Bronchial epithelial cell (primary cell): Measurements from ENCODE around the gene RBM18. TPM values are rescaled to one million over a fixed set of nuclear protein-coding genes. Genes with fewer than 3 reads are reported as not detected.

Experiments used
- DNase-seq: peaks from one replicate; pipeline ENCODE4 v3.0.0-alpha.2; 2010; ENCODE audit warnings: low read depth
- FAIRE-seq: peaks from 2 replicates; lab custom pipeline; 2011; peaks lifted over from hg19 to GRCh38; lab: Jason Lieb, UNC
- H3K27me3 ChIP-seq: 2 replicates; pipeline ENCODE4 v1.5.1; 2011; ENCODE audit warnings: low read length; ENCODE audit not compliant: control insufficient read depth, insufficient read depth
- H3K36me3 ChIP-seq: 2 replicates; pipeline ENCODE4 v1.5.1; 2011; ENCODE audit warnings: low read length; ENCODE audit not compliant: control insufficient read depth, insufficient read depth
- H3K4me3 ChIP-seq: 2 replicates; pipeline ENCODE4 v1.5.1; 2011; ENCODE audit warnings: mild to moderate bottlenecking, low read depth, low read length, control low read depth
- total RNA-seq: library from RNA; depleted of rRNA; stranded (reverse); fragments of >200 nt; gene quantifications from 2 replicates; pipeline ENCODE4 v1.2.1, GENCODE V29; 2014
- TF ChIP-seq, protein P1 (sequence below): IDR thresholded peaks from 2 replicates; pipeline ENCODE4 v1.5.1; 2011; ENCODE audit warnings: mild to moderate bottlenecking, moderate library complexity, low read length, control low read depth, inconsistent platforms; ENCODE audit not compliant: insufficient read depth, severe bottlenecking

RBM18 gene
- total RNA-seq, 1 donor from 2014 or later, result 8.4 TPM

DNA sequence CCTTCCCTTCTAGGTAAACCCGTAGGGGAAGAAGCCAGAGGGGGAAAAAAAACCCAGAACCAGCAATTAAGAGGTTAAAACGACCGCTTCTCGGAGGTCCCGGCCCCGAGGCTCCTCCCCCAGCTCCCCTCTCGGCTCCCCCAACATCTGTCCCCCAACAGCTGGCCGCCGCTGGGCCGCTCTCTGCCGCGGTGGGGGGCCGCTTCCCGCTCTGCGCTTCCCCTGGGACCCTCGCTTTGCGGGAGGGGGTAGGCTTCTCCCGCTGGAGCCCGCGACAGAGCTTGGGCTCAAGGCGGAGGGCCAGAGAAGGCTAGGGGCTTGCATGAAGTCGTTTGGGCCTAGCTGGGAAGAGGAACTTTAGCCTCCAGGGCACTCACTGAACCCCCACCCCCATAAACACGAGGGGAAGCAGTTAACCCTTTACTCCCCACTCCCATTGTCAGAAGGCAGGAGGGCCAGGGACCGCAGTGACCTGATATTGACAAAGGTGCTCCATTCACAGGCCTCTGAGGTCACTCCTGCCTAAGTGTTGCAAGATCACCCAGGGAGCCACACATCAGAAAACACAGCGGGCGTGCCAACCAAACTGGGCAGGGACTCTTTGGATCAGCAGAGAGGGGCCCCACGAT, 43.3 kb downstream of the RBM18 start:
- H3K27me3 ChIP-seq, result peaks cover 69% of the 10 kb centered on the region
- TF ChIP-seq, protein P1, sequence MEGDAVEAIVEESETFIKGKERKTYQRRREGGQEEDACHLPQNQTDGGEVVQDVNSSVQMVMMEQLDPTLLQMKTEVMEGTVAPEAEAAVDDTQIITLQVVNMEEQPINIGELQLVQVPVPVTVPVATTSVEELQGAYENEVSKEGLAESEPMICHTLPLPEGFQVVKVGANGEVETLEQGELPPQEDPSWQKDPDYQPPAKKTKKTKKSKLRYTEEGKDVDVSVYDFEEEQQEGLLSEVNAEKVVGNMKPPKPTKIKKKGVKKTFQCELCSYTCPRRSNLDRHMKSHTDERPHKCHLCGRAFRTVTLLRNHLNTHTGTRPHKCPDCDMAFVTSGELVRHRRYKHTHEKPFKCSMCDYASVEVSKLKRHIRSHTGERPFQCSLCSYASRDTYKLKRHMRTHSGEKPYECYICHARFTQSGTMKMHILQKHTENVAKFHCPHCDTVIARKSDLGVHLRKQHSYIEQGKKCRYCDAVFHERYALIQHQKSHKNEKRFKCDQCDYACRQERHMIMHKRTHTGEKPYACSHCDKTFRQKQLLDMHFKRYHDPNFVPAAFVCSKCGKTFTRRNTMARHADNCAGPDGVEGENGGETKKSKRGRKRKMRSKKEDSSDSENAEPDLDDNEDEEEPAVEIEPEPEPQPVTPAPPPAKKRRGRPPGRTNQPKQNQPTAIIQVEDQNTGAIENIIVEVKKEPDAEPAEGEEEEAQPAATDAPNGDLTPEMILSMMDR, result no peak
- no peaks in the 10 kb centered on the region for H3K36me3 ChIP-seq
- no peak overlapping the region for H3K4me3 ChIP-seq
- FAIRE-seq (no peak), DNase-seq (no peak)

- Histone ChIP-seq H3K36me3 (no peaks in the 10 kb centered on the region), H3K4me3 (no peak overlapping the region), H3K27me3 (peaks cover 66% of the 10 kb centered on the region)
- TF ChIP-seq, protein P1, result no peak
- DNase-seq, result no peak
- FAIRE-seq, result peak; percentile 32
These were observed 43.9 kb downstream of the RBM18 start for GRCh38 chr9:122220673-122221182.

DNA sequence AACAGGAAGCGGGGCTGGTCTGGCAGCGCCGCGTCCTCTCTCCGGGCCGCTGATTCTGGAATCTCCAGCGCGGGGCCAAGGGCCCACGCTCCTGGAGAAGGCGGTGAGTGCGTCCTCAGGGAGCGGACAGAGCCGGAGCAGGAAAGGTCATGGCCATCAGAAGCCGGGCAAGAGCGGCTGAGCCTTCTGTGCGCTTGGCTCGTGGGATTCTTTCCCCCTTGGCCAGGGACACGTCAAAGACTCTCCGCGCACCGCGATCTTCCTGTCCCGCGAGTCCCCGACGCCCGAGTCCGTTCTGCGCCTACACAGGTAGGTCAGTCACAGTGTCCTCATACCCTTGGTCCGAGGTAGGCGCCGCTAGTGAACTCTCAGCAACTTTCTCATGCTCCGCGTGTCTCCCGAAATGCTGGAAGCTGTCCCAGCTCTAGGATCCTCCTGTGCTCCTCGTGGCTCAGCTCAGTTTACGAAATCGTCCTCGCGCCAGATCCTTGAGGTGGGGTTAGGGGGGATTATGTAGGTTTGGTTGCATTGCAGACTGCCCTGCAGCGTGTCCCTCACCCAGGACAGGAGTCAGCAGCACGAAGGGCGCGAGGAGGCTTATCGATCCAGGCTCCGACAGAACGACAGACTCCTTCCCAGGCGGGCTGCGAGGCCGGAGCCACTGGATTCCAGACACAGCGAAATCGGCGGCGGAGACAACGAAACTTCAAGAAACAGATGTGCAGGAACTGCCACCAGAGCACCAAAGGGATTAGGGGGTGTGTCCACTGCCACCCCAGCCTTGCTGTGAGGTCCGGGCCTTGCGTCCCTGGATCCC, 44.6 kb downstream of the RBM18 start:
- Histone ChIP-seq H3K27me3 (peaks cover 65% of the 10 kb centered on the region), H3K36me3 (no peaks in the 10 kb centered on the region), H3K4me3 (no peak overlapping the region)
- TF ChIP-seq, protein P1, result no peak
- no peak for DNase-seq
- FAIRE-seq, result no peak

DNA sequence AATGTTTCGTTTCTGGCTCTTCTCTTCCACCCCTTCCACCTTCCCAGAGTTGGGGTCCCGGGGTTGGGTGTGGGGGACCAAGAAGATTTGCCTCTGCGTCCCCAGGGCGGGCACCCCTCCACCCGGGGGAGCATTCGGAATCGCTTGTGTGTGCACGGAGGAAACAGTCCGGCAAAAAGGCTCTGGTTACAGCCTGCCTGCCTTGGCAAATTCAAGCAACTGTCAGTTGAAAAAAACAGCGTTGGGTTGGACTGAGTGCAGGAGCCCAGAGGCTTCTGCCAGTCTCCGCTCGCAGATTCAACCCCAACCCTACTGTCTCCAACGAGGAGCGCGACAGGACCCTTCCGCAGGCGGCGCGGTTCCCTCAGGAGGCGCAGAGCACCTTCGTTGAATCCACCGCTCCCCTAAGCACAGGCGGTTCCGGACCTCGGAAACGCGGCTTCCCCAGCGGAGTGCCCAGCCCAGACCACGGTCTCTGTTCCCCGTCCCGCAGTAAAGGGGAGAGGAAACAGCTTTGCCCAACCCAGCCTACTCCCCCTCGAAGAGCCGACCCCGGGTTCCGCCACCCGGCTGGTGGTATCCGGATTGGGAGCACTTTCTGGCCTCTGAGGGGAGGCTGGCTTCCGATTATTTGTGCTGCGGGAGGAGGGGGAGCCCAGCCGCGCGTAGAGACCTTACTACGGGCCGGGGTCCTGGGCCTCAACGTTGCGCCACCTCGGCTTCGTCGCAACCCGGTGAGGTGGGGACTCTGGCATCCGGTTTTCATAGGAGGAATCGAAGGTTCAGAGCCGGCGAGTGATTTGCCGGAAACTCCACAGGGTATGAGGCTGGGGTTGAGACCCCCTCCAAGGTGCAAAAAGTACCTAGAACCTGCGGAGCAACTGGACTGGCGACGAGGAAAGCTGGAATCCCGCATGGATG, 45.4 kb downstream of the RBM18 start:
- H3K27me3 ChIP-seq, result peaks cover 62% of the 10 kb centered on the region
- no peak for DNase-seq
- TF ChIP-seq, protein P1, result no peak
- H3K36me3 ChIP-seq, result no peaks in the 10 kb centered on the region
- no peak overlapping the region for H3K4me3 ChIP-seq
- no peak for FAIRE-seq

GRCh38 chr9:122218071-122218934, 46.3 kb downstream of the RBM18 start:
- peak; percentile 19 for DNase-seq
- Histone ChIP-seq H3K27me3 (peaks cover 56% of the 10 kb centered on the region), H3K4me3 (no peak overlapping the region), H3K36me3 (no peaks in the 10 kb centered on the region)
- no peak for FAIRE-seq
- TF ChIP-seq, protein P1, result no peak
